ENCODE results near the gene DYNC1LI2.

The DYNC1LI2 gene

DNA sequence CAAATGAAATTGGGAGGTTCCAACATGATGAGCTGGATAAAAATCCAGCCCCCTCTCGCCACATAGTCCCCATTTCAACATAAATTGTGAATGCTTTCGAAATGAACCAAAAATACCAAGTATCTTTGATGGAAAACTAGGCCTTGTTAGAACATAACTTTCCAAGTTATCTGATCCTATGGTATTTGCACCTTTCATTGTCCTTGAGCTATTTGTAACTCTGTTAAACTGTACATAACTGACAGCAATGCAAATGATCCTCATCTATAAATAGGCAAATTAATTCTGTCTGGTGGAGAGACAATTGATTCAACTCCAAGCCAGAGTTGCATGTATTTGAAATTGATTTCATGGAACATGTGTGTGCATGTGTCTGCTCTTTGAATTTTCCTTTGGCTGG, 73.1 kb downstream of the DYNC1LI2 start:
- Histone ChIP-seq H3K4me3 (ENCODE audit: low read depth, low read length) (no peak overlapping the region), H3K9ac (no peak overlapping the region), H2AFZ (no peak overlapping the region), H3K9me3 (ENCODE audit: control insufficient read depth, low read length) (no peaks in the 10 kb centered on the region), H3K4me2 (ENCODE audit: low read length) (no peak overlapping the region), H3K4me1 (peaks cover 12% of the 10 kb centered on the region), H3K36me3 (ENCODE audit: control insufficient read depth, insufficient read depth, low read length) (no peaks in the 10 kb centered on the region), H3K27me3 (ENCODE audit: control insufficient read depth, insufficient read depth, low read length) (no peaks in the 10 kb centered on the region), H3K79me2 (peaks cover 59% of the 10 kb centered on the region), H3K27ac (peak overlapping the region; percentile 22)
- TF ChIP-seq, protein P1, sequence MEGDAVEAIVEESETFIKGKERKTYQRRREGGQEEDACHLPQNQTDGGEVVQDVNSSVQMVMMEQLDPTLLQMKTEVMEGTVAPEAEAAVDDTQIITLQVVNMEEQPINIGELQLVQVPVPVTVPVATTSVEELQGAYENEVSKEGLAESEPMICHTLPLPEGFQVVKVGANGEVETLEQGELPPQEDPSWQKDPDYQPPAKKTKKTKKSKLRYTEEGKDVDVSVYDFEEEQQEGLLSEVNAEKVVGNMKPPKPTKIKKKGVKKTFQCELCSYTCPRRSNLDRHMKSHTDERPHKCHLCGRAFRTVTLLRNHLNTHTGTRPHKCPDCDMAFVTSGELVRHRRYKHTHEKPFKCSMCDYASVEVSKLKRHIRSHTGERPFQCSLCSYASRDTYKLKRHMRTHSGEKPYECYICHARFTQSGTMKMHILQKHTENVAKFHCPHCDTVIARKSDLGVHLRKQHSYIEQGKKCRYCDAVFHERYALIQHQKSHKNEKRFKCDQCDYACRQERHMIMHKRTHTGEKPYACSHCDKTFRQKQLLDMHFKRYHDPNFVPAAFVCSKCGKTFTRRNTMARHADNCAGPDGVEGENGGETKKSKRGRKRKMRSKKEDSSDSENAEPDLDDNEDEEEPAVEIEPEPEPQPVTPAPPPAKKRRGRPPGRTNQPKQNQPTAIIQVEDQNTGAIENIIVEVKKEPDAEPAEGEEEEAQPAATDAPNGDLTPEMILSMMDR (IDR thresholded peaks at IDR 0.05), result no peak

DNA sequence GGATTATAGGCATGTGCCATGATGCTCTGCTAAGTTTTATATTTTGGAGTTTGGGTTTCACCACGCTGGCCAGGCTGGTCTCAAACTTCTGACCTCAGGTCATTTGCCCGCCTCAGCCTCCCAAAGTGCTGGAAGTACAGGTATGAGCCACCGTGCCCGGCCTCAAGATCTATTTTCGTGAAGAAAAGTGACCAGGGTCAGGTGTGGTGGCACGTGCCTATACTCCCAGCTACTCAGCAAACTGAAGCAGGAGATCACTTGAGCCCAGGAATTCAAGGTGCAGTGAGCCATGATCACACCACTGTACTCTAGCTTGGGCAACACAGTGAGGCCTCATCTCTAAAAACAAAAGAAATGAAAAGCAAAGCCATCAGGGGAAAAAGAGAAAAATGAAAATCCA, 73.6 kb downstream of the DYNC1LI2 start:
- H3K4me3 ChIP-seq (ENCODE audit: low read depth, low read length), result no peak overlapping the region
- H3K4me1 ChIP-seq, result peaks cover 12% of the 10 kb centered on the region
- peak overlapping the region; percentile 22 for H3K27ac ChIP-seq
- H3K9me3 ChIP-seq (ENCODE audit: control insufficient read depth, low read length), result no peaks in the 10 kb centered on the region
- TF ChIP-seq, protein P1 (IDR thresholded peaks at IDR 0.05), result no peak
- peak overlapping the region; percentile 1 for H3K4me2 ChIP-seq (ENCODE audit: low read length)
- H2AFZ ChIP-seq, result no peak overlapping the region
- no peak overlapping the region for H3K9ac ChIP-seq
- peaks cover 62% of the 10 kb centered on the region for H3K79me2 ChIP-seq
- H3K27me3 ChIP-seq (ENCODE audit: control insufficient read depth, insufficient read depth, low read length), result no peaks in the 10 kb centered on the region
- H3K36me3 ChIP-seq (ENCODE audit: control insufficient read depth, insufficient read depth, low read length), result no peaks in the 10 kb centered on the region

DNA sequence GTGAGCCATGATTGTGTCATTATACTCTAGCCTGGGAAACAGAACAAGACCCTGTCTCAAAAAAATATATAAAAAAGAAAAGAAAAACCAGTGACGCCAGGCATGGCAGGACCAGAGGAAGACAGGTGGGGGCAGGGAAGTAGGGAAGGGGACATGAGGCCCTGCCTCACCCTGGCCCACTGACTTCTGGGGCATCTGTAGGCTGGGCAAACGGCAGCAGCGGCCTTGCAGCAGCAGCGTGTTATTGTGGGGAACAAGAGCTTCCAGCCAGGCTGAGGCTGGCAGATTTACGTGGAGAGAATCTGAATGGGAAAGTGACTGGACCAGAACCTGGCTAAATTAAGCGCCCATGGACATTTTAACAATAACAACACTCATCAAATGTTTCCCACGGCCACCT, 74.2 kb downstream of the DYNC1LI2 start:
- no peak overlapping the region for H2AFZ ChIP-seq
- no peaks in the 10 kb centered on the region for H3K9me3 ChIP-seq (ENCODE audit: control insufficient read depth, low read length)
- peak overlapping the region; percentile 1 for H3K4me2 ChIP-seq (ENCODE audit: low read length)
- no peak overlapping the region for H3K27ac ChIP-seq
- H3K9ac ChIP-seq, result no peak overlapping the region
- H3K4me3 ChIP-seq (ENCODE audit: low read depth, low read length), result no peak overlapping the region
- no peaks in the 10 kb centered on the region for H3K36me3 ChIP-seq (ENCODE audit: control insufficient read depth, insufficient read depth, low read length)
- H3K27me3 ChIP-seq (ENCODE audit: control insufficient read depth, insufficient read depth, low read length), result no peaks in the 10 kb centered on the region
- TF ChIP-seq, protein P1 (IDR thresholded peaks at IDR 0.05), result no peak
- H3K4me1 ChIP-seq, result peaks cover 12% of the 10 kb centered on the region
- H3K79me2 ChIP-seq, result peaks cover 60% of the 10 kb centered on the region

DNA sequence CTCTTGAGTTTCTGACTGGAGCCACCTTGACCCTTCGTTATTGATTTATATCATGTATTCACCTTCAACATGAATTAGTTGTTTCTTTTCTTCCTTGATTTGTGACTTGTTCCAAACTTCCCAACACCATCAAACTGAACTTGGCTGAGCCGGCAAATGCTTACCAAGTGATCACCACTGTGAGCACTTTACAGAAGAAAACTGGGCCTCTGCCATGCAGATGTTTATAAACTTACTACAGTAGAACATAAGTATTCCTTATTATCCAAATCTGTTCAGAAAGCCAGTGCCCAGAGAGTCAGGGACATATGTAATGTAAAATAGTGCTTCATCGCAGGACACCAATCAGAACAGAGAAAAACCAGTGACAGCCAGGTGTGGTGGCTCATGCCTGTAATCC, 74.8 kb downstream of the DYNC1LI2 start:
- H3K4me3 ChIP-seq (ENCODE audit: low read depth, low read length), result no peak overlapping the region
- H3K36me3 ChIP-seq (ENCODE audit: control insufficient read depth, insufficient read depth, low read length), result no peaks in the 10 kb centered on the region
- TF ChIP-seq, protein P1 (IDR thresholded peaks at IDR 0.05), result no peak
- H3K4me2 ChIP-seq (ENCODE audit: low read length), result peak overlapping the region; percentile 1
- no peak overlapping the region for H3K27ac ChIP-seq
- no peaks in the 10 kb centered on the region for H3K27me3 ChIP-seq (ENCODE audit: control insufficient read depth, insufficient read depth, low read length)
- peaks cover 57% of the 10 kb centered on the region for H3K79me2 ChIP-seq
- H3K4me1 ChIP-seq, result peaks cover 12% of the 10 kb centered on the region
- no peak overlapping the region for H3K9ac ChIP-seq
- H3K9me3 ChIP-seq (ENCODE audit: control insufficient read depth, low read length), result no peaks in the 10 kb centered on the region
- no peak overlapping the region for H2AFZ ChIP-seq

DNA sequence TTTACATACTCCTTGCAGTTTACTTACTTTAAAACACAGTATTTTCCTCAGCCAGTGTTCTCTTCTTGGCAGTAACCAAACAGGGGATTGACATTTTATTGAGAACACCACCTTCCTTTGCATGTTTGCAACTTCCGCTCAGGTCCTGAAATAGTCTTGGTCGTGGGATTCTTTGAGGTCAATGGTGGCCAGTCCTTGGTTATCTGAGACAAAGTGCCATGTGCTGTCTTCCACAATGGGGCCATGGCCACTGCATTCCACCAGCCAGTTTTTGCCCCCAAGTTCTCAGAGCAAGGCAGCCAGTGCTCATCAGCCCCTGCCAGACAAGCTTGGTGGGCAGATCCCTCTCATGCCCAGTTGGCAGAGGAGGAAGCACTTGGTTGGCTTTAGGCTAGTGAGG, 77.7 kb downstream of the DYNC1LI2 start:
- H3K4me3 ChIP-seq (ENCODE audit: low read depth, low read length), result no peak overlapping the region
- no peaks in the 10 kb centered on the region for H3K36me3 ChIP-seq (ENCODE audit: control insufficient read depth, insufficient read depth, low read length)
- peaks cover 55% of the 10 kb centered on the region for H3K79me2 ChIP-seq
- no peak overlapping the region for H2AFZ ChIP-seq
- no peaks in the 10 kb centered on the region for H3K9me3 ChIP-seq (ENCODE audit: control insufficient read depth, low read length)
- no peaks in the 10 kb centered on the region for H3K27me3 ChIP-seq (ENCODE audit: control insufficient read depth, insufficient read depth, low read length)
- H3K4me1 ChIP-seq, result peaks cover 12% of the 10 kb centered on the region
- TF ChIP-seq, protein P1 (IDR thresholded peaks at IDR 0.05), result no peak
- H3K4me2 ChIP-seq (ENCODE audit: low read length), result no peak overlapping the region
- no peak overlapping the region for H3K9ac ChIP-seq
- no peak overlapping the region for H3K27ac ChIP-seq

All from parathyroid adenoma (tissue), 2 donors.